HG02642 (cell line): ENCODE results near the gene PSMD11.

Source experiments
- ATAC-seq: cut with Tn5 transposase; IDR thresholded peaks from one replicate; pipeline ENCODE4 v1.9.1; 2021; ENCODE audit warnings: mild to moderate bottlenecking; ENCODE audit not compliant: unreplicated experiment, poor library complexity

Gene PSMD11

GRCh38 chr17:32463304-32463703 is 19.0 kb downstream of the PSMD11 start:
- no peak for ATAC-seq

DNA sequence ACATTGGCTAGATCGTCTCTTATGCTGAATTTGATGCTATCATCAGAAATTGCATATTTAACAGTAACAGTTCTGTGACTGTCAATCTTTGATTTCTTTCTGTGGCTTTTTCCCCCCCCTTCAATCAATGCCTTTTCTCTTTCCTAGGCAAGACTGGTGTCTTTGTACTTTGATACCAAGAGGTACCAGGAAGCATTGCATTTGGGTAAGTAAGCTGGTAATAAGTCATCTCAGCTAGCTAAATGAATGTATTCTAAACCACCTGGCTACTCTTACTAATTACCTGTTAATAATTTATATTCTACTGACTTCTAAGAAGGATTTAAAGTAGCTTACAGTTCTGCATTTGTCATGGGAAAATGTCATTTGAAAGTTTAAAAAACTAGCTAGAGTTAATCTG is 20.1 kb downstream of the PSMD11 start:
- ATAC-seq = no peak

- no peak for ATAC-seq
Measured at GRCh38 chr17:32467949-32468348, 23.6 kb downstream of the PSMD11 start.

GRCh38 chr17:32470405-32471167 is 26.3 kb downstream of the PSMD11 start:
- no peak for ATAC-seq

GRCh38 chr17:32471652-32472051 is 27.3 kb downstream of the PSMD11 start:
- no peak for ATAC-seq

DNA sequence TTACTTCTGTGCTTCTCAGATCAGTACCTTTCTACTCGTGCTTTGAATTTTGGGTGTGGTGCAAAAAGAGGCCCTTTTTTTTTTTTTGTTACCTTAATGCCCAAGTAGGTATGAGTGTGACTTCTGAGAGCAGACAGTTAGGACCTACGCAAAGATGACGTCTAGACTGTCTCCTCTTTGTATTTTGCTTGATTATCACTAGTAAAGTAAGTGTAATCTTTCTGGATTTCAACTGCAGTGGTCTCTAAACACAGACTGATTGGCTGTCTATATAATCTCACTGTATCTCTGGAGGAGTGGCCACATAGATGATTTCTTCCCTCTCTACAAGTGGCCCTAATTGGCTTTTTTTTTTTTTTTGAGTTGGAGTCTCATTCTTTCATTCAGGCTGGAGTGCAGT is 30.9 kb downstream of the PSMD11 start:
- ATAC-seq = no peak

DNA sequence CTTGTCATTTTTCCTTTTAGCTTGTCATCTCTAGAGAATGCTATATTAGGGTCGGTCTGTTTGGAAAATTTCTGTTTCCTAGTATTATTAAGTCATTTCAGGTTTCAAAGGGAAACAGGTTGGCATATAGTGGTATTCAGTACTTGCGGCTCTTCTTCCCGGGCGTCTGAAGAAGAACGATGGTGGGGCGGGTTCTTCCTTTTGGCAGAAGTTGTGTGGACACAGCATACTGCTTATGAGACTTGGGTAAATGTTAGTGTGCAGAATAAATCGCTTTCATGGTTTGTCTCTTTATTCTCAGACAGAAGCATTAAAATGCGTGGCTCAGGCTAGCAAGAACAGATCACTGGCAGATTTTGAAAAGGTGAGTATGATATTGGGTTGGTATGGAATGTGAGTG is 32.9 kb downstream of the PSMD11 start:
- no peak for ATAC-seq

DNA sequence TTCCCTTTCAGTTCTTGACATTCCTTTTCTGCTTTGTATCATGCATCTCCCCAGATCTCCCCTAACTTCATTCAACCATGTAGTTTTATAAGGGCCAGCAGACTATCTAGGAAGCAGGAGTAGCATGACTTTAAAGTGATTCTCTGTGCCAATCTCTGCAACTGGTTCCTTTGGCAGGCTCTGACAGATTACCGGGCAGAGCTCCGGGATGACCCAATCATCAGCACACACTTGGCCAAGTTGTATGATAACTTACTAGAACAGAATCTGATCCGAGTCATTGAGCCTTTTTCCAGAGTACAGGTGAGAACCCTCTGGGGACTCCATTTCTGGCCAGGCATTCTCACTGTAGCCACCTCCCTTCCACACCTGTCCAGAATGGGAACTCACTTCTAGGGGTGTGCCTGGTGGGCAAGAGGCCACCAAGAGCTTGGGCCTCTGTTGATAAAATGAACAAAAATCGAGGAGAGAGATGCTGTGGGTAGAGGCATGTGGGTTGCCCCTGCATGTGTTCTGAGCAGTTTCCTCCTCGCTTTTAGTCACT is 34.8 kb downstream of the PSMD11 start:
- no peak for ATAC-seq

DNA sequence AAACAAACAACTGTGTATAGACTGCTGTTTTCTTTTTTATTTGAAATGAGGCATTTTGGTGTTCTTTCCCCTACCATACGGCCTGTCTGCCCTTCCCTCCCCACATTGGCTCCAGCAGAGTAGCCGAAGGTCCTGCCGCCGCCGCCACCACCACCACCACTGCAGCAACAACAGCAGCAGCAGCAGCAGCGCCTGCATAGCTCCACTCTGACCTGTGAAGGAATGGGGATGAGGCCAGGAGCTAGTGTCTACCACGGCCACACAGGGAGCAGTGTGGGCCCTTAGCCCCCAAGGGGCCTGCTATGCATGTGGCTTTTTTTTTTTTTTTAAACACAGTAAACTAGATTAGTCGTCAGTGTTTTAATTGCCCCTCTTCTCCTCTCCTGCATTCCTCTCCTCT is 36.9 kb downstream of the PSMD11 start:
- no peak for ATAC-seq

DNA sequence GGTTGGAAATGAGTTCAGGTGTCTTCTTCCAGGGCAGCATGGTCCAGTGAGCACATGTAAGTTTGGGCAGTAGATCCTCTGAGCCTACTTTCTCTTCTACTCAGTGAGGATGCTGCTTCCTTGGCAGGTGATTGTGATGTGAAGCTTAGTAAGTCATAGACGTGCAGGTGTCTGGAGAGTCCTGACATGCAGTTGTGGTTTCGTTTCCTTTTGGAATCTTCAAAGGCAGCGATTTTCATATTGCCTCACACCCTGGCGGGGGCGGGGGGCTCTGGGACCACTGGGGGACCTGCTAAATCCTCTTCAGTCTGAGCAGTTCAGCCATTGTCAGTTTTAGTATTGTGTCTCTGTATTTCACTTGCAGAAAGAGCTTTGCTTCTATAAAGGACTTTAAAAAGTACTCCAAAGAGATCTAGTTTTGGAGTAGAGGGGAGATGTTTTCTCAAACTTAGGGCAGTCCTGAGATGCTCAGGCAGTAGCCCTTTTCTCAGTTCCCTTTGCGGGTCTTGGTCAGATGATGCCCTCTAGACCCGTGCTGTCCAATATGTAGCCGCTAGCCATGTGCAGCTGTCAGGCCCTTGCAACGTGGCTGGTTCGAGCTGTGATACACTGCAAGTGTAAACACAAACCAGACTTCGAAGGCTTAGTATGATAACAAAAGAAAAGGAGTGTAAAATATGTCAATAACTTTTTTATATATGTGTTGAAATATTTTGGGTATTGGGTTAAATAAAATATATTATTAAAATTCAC is 38.4 kb downstream of the PSMD11 start:
- ATAC-seq = no peak

DNA sequence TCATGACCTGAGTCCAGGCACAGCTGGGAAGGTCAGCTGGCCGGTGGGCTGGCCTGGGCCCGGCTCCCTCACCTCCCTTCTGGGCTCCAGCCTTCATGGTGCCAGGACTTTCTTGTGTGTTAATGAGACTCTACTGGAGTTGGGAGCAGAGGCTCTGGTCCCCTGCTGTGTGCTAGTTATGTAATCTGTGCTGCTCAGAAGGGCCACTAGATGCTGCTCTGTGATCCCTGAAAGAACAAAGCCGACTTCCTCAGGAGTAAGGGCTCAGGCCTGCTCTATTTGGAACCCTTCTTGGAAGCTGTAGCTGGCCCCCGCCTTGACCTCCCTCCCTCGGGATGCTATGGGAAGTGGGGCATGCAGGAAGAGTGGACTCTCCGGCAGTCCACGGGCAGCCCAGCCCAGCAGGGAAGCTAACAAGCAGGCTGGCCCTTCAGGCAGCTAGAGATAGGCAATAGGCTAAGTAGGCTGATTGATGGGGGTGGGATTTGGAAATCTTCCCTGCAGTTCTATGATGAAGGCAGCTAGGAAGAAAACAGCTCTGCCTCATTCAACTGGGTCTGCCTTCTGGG is 39.2 kb downstream of the PSMD11 start:
- no peak for ATAC-seq

DNA sequence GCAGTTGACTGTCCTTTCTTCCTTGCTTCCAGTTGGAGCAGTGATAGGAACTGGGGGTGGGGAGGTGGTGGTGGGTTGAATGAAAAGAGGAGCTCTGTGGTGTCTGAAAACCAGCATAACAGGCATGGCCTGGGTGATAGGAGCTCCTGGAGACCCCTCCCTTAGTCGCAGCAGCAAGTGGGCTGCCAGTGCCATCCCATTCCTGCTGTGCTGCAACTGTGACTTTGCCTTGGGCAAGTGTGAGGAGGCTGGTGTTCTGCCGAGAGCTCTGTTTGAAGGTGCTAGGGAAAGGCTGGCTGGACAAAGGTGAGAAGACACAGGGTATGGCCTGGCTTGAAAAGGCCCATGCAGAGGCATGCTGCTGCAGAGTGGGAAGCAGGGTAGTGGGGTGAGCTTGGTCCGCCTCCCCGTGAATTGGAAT is 39.7 kb downstream of the PSMD11 start:
- ATAC-seq = no peak

DNA sequence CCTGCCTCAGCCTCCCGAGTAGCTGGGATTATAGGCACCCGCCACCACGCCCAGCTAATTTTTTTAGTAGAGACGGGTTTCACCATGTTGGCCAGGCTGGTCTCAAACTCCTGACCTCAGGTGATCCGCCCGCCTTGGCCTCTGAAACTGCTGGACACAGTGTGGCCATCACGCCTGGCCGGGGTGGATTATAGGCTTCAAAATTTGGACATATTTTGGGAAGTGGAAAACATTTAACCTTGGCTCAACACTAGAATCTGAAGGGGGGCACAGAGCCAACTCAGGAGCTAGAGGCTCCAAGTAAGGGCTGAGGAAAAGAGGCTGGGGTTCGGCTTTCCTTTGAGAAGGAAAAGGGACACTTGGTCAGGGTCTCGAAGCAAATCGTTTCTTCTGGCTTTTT is 40.3 kb downstream of the PSMD11 start:
- no peak for ATAC-seq

- no peak for ATAC-seq
Measured at GRCh38 chr17:32485261-32486110, 41.2 kb downstream of the PSMD11 start.

DNA sequence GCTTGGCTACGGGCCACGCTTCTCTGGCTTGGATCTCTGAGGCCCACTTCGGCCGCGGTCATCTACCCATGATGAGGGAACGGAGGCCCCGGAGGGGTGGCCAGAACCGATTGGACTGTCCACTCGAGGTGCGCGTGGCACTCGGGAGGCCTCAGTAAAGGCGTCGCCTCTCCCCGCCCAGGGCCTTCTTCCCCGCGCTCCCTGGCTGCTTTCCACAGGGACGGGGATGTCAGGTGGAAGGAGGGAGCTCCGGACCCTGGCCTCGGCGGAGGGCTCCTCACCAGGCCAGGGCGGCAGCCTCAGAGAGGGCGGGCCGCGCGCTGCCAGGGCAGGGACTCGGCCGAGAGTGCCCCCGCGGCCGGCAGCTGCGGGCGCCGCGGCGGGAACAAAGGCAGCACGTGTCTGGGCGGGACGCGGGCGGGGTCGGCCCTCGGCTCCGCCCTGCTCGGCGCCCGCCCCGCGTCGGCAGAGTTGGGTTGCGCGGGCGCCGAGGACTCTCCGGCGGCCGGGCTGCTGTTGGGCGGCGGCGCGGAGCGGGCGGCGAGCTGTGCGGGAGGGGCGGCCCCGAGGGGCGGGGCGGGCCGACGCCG is 41.9 kb downstream of the PSMD11 start:
- ATAC-seq = peak; percentile 52

DNA sequence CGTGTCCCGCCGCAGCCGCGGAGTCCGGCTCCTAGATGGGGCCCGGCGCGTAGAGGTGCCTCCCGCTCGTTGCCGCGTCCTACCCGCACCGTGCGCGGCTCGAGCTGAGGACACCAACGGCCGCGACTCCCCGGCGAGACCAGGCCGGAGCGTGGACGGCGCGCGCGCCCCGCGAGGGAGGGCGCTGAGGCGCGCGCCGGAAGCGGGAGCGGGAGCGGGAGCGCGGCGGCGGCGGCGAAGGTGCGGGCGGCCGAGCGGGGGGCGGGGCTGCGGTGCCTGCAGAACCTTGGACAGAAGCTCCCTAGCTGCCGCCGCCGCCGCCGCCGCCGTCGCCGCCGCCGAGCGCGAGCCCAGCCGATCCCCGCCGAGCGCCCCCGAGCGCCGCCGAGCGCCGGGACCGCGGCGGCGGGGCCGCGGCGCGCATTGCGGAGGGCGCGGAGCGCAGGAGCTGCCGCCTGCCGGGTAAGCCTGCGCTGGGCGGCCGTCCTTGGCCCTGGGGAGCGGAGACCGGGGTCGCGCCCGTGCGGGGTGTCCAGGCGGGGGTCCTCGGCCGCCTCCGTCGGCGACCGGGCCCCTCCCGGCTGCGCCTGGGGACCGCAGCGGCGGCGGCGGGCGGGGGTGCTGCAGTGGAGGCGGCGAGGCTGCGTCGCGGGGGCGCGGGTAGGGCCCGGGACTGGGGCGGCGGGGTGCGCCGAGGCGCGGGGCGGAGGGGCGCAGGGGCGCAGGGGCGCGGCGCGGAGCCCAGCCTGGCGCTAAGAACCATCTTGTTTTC is 42.6 kb downstream of the PSMD11 start, which contains the start of gene CDK5R1:
CDK5R1 (plus strand) TSS at position 293 of the 772 bp plus-strand sequence. CDS start 628 bp downstream, outside the sequence.
- ATAC-seq = peak; percentile 47

DNA sequence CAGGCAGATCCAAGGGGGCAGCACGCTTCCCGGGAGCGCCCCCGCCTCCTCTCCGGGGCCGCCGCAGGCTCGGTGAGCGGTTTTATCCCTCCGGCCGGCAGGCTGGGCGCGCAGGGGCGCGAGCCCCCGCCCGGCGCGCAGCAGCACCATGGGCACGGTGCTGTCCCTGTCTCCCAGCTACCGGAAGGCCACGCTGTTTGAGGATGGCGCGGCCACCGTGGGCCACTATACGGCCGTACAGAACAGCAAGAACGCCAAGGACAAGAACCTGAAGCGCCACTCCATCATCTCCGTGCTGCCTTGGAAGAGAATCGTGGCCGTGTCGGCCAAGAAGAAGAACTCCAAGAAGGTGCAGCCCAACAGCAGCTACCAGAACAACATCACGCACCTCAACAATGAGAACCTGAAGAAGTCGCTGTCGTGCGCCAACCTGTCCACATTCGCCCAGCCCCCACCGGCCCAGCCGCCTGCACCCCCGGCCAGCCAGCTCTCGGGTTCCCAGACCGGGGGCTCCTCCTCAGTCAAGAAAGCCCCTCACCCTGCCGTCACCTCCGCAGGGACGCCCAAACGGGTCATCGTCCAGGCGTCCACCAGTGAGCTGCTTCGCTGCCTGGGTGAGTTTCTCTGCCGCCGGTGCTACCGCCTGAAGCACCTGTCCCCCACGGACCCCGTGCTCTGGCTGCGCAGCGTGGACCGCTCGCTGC is 43.3 kb downstream of the PSMD11 start:
- ATAC-seq = no peak

DNA sequence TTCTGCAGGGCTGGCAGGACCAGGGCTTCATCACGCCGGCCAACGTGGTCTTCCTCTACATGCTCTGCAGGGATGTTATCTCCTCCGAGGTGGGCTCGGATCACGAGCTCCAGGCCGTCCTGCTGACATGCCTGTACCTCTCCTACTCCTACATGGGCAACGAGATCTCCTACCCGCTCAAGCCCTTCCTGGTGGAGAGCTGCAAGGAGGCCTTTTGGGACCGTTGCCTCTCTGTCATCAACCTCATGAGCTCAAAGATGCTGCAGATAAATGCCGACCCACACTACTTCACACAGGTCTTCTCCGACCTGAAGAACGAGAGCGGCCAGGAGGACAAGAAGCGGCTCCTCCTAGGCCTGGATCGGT is 43.9 kb downstream of the PSMD11 start:
- no peak for ATAC-seq
